GM12878 (cell line): ENCODE measurements around the gene LIPT1. TPM values are rescaled to one million over a fixed set of nuclear protein-coding genes. Genes with fewer than 3 reads are reported as not detected.

Experiments used
- ATAC-seq: fragments of 200-7000 bp; cut with Tn5 transposase; 3 replicates; pipeline ENCODE4 v1.9.1; 2020; ENCODE audit warnings: mild to moderate bottlenecking, moderate library complexity
- BruUV-seq: library from RNA; stranded (reverse); fragments of 400-500 nt; replicated peaks from 2 replicates; lab custom pipeline; 2021; lab: Mats Ljungman, UMichigan
- CTCF ChIA-PET: fragments of 300-600 bp; sonication (Branson Sonifier 250); formaldehyde crosslinking; extraction: SDS; loops from one replicate; lab custom pipeline; 2021; ENCODE audit warnings: inconsistent platforms; lab: Yijun Ruan, JAX
- POLR2A ChIA-PET: fragments of 350-600 bp; formaldehyde crosslinking; extraction: SDS; loops from one replicate; lab custom pipeline; 2021; ENCODE audit warnings: inconsistent platforms; lab: Charles Lee
- RAD21 ChIA-PET: fragments of 300-600 bp; sonication (Branson Sonifier 250); formaldehyde crosslinking; loops from one replicate; lab custom pipeline; 2023; ENCODE audit warnings: antibody characterized with exemption; ENCODE audit not compliant: unreplicated experiment; lab: Charles Lee
- SMC1A ChIA-PET: fragments of 300-600 bp; sonication (Branson Sonifier 250); formaldehyde crosslinking; loops from one replicate; lab custom pipeline; 2023; ENCODE audit not compliant: unreplicated experiment, uncharacterized antibody; lab: Charles Lee
- DNase-seq: peaks from one replicate; pipeline ENCODE4 v3.0.0-alpha.2; 2011; ENCODE audit warnings: low read depth, low spot score
- FAIRE-seq: peaks from 3 replicates; lab custom pipeline; 2011; peaks lifted over from hg19 to GRCh38; lab: Jason Lieb, UNC
- H2AFZ ChIP-seq: 2 replicates; pipeline ENCODE4 v1.6.0; 2011; ENCODE audit warnings: low read depth, low read length, control low read depth; ENCODE audit not compliant: control insufficient read depth
- H3K27ac ChIP-seq: 2 replicates; pipeline ENCODE4 v1.5.1; 2011; ENCODE audit warnings: control low read depth; ENCODE audit not compliant: control insufficient read depth, insufficient read depth
- H3K27me3 ChIP-seq, 2 experiments: replicated peaks in 1 of 2; 2 replicates each; pipeline versions ENCODE4 v1.6.0 to v1.6.1; 2011; ENCODE audit warnings: low read length in 1 of 2; ENCODE audit not compliant: control insufficient read depth in 2 of 2, insufficient read depth in 2 of 2
- H3K36me3 ChIP-seq, 2 experiments: 2 replicates each; pipeline ENCODE4 v1.5.1; 2011; ENCODE audit warnings: low read length in 1 of 2; ENCODE audit not compliant: control insufficient read depth in 2 of 2, insufficient read depth in 2 of 2
- H3K4me1 ChIP-seq: 2 replicates; pipeline ENCODE4 v1.6.1; 2011; ENCODE audit warnings: mild to moderate bottlenecking, low read length, moderate library complexity, mixed read lengths; ENCODE audit not compliant: control insufficient read depth, insufficient read depth
- H3K4me2 ChIP-seq: 2 replicates; pipeline ENCODE4 v1.6.0; 2011; ENCODE audit warnings: control low read depth; ENCODE audit not compliant: control insufficient read depth, insufficient read depth
- H3K4me3 ChIP-seq: fragments of 200-600 bp; sonication (generic); 2 replicates; pipeline ENCODE4 v1.5.1; 2016
- H3K79me2 ChIP-seq: 2 replicates; pipeline ENCODE4 v1.6.0; 2011; ENCODE audit warnings: low read length; ENCODE audit not compliant: control insufficient read depth, insufficient read depth
- H3K9ac ChIP-seq: 2 replicates; pipeline ENCODE4 v1.8.0; 2011; ENCODE audit warnings: low read length, control low read depth, mixed read lengths; ENCODE audit not compliant: control insufficient read depth, insufficient read depth
- H3K9me3 ChIP-seq: replicated peaks from 3 replicates; pipeline ENCODE4 v1.5.1; 2011; ENCODE audit warnings: mild to moderate bottlenecking, low read length; ENCODE audit not compliant: control insufficient read depth, insufficient read depth
- H4K20me1 ChIP-seq: 2 replicates; pipeline ENCODE4 v1.6.0; 2011; ENCODE audit not compliant: control insufficient read depth, insufficient read depth
- ASH2L ChIP-seq: fragments of 300-600, 200-600 bp; sonication (generic); IDR thresholded peaks from 2 replicates; pipeline ENCODE4 v1.6.1; 2017; ENCODE audit warnings: low read depth, mild to moderate bottlenecking, borderline replicate concordance
- BCL3 ChIP-seq: IDR thresholded peaks from 2 replicates; pipeline ENCODE4 v1.6.1; 2011; ENCODE audit warnings: borderline replicate concordance, low read depth, mild to moderate bottlenecking, moderate library complexity, low read length; ENCODE audit not compliant: insufficient read depth, poor library complexity, severe bottlenecking
- CBFB ChIP-seq: IDR thresholded peaks from 2 replicates; pipeline ENCODE4 v1.6.1; 2016; ENCODE audit warnings: antibody characterized with exemption, low read depth
- CHD1 ChIP-seq: IDR thresholded peaks from 2 replicates; pipeline ENCODE4 v1.6.1; 2012; ENCODE audit warnings: low read depth, low read length, improper control_type of control experiment
- EED ChIP-seq: sonication (generic); IDR thresholded peaks from 2 replicates; pipeline ENCODE4 v1.6.1; 2016; ENCODE audit warnings: antibody characterized with exemption, low read depth
- FOS ChIP-seq: IDR thresholded peaks from 3 replicates; pipeline ENCODE4 v1.6.1; 2011; ENCODE audit warnings: borderline replicate concordance; ENCODE audit not compliant: insufficient read length; ENCODE audit errors: extremely low read depth
- GATAD2B ChIP-seq: fragments of 450-650 bp; conservative IDR thresholded peaks from 2 replicates; pipeline ENCODE4 v1.6.1; 2017; ENCODE audit warnings: low read depth, mild to moderate bottlenecking, moderate library complexity
- HSF1 ChIP-seq: fragments of 150-350 bp; IDR thresholded peaks from 2 replicates; pipeline ENCODE4 v1.6.1; 2014; ENCODE audit warnings: mild to moderate bottlenecking, low read depth, low read length
- JUNB ChIP-seq: IDR thresholded peaks from 2 replicates; pipeline ENCODE4 v1.6.1; 2016; ENCODE audit warnings: antibody characterized with exemption, mild to moderate bottlenecking
- LARP7 ChIP-seq: fragments of 450-650 bp; IDR thresholded peaks from 2 replicates; pipeline ENCODE4 v1.6.1; 2017; ENCODE audit warnings: mild to moderate bottlenecking
- MAX ChIP-seq: IDR thresholded peaks from 2 replicates; pipeline ENCODE4 v1.6.1; 2012; ENCODE audit warnings: low read depth, low read length, improper control_type of control experiment
- MEF2B ChIP-seq: fragments of 450-650 bp; IDR thresholded peaks from 2 replicates; pipeline ENCODE4 v1.6.1; 2018; ENCODE audit warnings: mild to moderate bottlenecking, moderate library complexity; ENCODE audit not compliant: partially characterized antibody, poor library complexity, severe bottlenecking
- PML ChIP-seq: IDR thresholded peaks from 2 replicates; pipeline ENCODE4 v1.6.1; 2012; ENCODE audit warnings: low read length, inconsistent platforms
- SMC3 ChIP-seq: IDR thresholded peaks from 2 replicates; pipeline ENCODE4 v1.6.1; 2011; ENCODE audit warnings: low read length, improper control_type of control experiment, borderline replicate concordance
- SREBF1 ChIP-seq: IDR thresholded peaks from 2 replicates; pipeline ENCODE4 v1.6.1; 2012; ENCODE audit warnings: mild to moderate bottlenecking, low read length
- TAF1 ChIP-seq: IDR thresholded peaks from 2 replicates; pipeline ENCODE4 v1.6.1; 2011; ENCODE audit warnings: mild to moderate bottlenecking, low read depth, low read length, borderline replicate concordance
- USF1 ChIP-seq: IDR thresholded peaks from 2 replicates; pipeline ENCODE4 v1.6.1; 2011; ENCODE audit warnings: borderline replicate concordance, low read depth, mild to moderate bottlenecking, moderate library complexity, mixed read lengths, low read length; ENCODE audit not compliant: insufficient read depth; ENCODE audit errors: extremely low read length
- ZNF207 ChIP-seq: fragments of 450-650 bp; IDR thresholded peaks from 2 replicates; pipeline ENCODE4 v1.6.1; 2014; ENCODE audit warnings: antibody characterized with exemption, mild to moderate bottlenecking, borderline replicate concordance
- WGBS: methylation state at CpG from one replicate; pipeline ENCODE4 v1.1.6; 2016; ENCODE audit warnings: low lambda C conversion rate; ENCODE audit not compliant: insufficient replicate concordance, insufficient coverage; ENCODE audit errors: missing lambda C conversion rate; 5-methylcytosine and 5-hydroxymethylcytosine counted together
- in situ Hi-C: fragments of 300-500 bp; cut with MboI; formaldehyde crosslinking; loops from 9 replicates; pipeline ENCODE4 v1.14.3; 2018; ENCODE audit warnings: mixed read lengths
- intact Hi-C: fragments of 100-400 bp; cut with micrococcal nuclease; formaldehyde crosslinking; loops from one replicate; pipeline ENCODE4 v1.14.2; 2022; ENCODE audit not compliant: unreplicated experiment
- polyA plus RNA-seq, 11 experiments: library from polyadenylated mRNA; depleted of rRNA in 4 of 11; unstranded in 6 of 11; stranded (reverse) in 5 of 11; fragments of >200 nt; fragmentation: Nextera tagmentation in 4 of 11; fragmentation: Illumina TruSeq in 1 of 11; extraction: Ambion mirVana in 4 of 11; extraction: Trizol in 1 of 11; gene quantifications; 1 replicate in 1 of 11; 2 replicates in 10 of 11; pipeline versions ENCODE4 v1.2.1 to v1.2.3, GENCODE V29; 2011 to 2016; ENCODE audit warnings: inconsistent platforms in 2 of 11, missing spikeins in 2 of 11, low read depth in 1 of 11
- total RNA-seq, 4 experiments: library from RNA; depleted of rRNA in 3 of 4; stranded (reverse); fragments of >200 nt in 3 of 4; fragmentation: Illumina TruSeq in 1 of 4; extraction: Trizol in 1 of 4; gene quantifications; 2 replicates each; pipeline versions ENCODE4 v1.2.1 to v1.2.3, GENCODE V29; 2013 to 2021

The LIPT1 gene
- total and polyA plus RNA-seq, 10 of the 15 experiments (the other 5 are each of a cell fraction or from before 2014, with no cell fraction given): 8.0 to 15.5 (median 10.9) TPM

- TF ChIP-seq EED (no peak), GATAD2B (no peak)
Measured at GRCh38 chr2:99200076-99200800, 45.5 kb downstream of the LIPT1 start (continued).

- FAIRE-seq: no peak
- no peak for TF ChIP-seq HSF1
- no peak for TF ChIP-seq SREBF1
- TF ChIP-seq SMC3: no peak
- no peak for TF ChIP-seq FOS
- TF ChIP-seq TAF1: no peak
- TF ChIP-seq CBFB: no peak
- no peak for TF ChIP-seq ASH2L
- TF ChIP-seq PML: no peak
- no peak for TF ChIP-seq MAX
- no peak for TF ChIP-seq LARP7
- no peak for TF ChIP-seq CHD1
- TF ChIP-seq BCL3: no peak
- TF ChIP-seq JUNB: no peak
- no peak for TF ChIP-seq USF1
- no peak for TF ChIP-seq ZNF207
- no peak for TF ChIP-seq MEF2B
Measured at GRCh38 chr2:99201959-99202678, 47.4 kb downstream of the LIPT1 start.

More at GRCh38 chr2:99201959-99202678, 47.4 kb downstream of the LIPT1 start:
- Histone ChIP-seq H3K27me3 (no peaks in the 10 kb centered on the region), H2AFZ (no peak overlapping the region), H3K4me2 (no peak overlapping the region), H3K4me3 (no peak overlapping the region), H3K9ac (no peak overlapping the region), H4K20me1 (no peaks in the 10 kb centered on the region), H3K9me3 (no peaks in the 10 kb centered on the region), H3K27ac (no peak overlapping the region), H3K4me1 (no peaks in the 10 kb centered on the region), H3K36me3 (peaks cover 1 to 6% of the 10 kb centered on the region in 2 experiments; a peak in 2 of 4 replicates), H3K79me2 (no peaks in the 10 kb centered on the region)
- no peak for DNase-seq
- 75% methylated on average over 4 of the region's 4 CpGs for WGBS
- POLR2A ChIA-PET: interaction anchor here (0.7 kb wide), 1 partner anchor 13 kb away, joined by 3 read pairs; no protein-coding TSS in a partner anchor
- CTCF ChIA-PET: interaction anchor here (0.6 kb wide), 1 partner anchor 208 kb away, joined by 4 read pairs; no protein-coding TSS in a partner anchor
- SMC1A ChIA-PET: interaction anchor here (1.0 kb wide), 1 partner anchor 11 kb away, joined by 3 read pairs; no protein-coding TSS in a partner anchor
- no TSS peak for BruUV-seq
- no peak for ATAC-seq
- RAD21 ChIA-PET: no interaction called here
- intact Hi-C loops: no loop called here
- in situ Hi-C loops: no loop called here
